ENCODE results near the gene PCSK5. TPM values are rescaled to one million over a fixed set of nuclear protein-coding genes. Genes with fewer than 3 reads are reported as not detected.

PCSK5 gene
- polyA plus RNA-seq, 1 donor from 2014 or later = 1.7 TPM

GRCh38 chr9:76001459-76001858 lies 111.0 kb downstream of the PCSK5 start:
- Histone ChIP-seq H3K4me3 (ENCODE audit: low read length) (no peak overlapping the region), H3K27ac (ENCODE audit: low read length) (no peak overlapping the region), H3K36me3 (ENCODE audit: insufficient read depth, low read length) (no peaks in the 10 kb centered on the region), H3K9ac (ENCODE audit: low read length) (no peak overlapping the region), H3K79me2 (replicated peaks; ENCODE audit: insufficient read depth, low read length) (no peaks in the 10 kb centered on the region), H3K27me3 (ENCODE audit: insufficient read depth, low read depth, low read length) (no peaks in the 10 kb centered on the region), H4K20me1 (ENCODE audit: insufficient read depth) (no peaks in the 10 kb centered on the region), H2AFZ (ENCODE audit: low read depth, low read length) (no peak overlapping the region), H3K9me3 (ENCODE audit: low read length) (no peaks in the 10 kb centered on the region), H3K9me2 (ENCODE audit: insufficient read depth, low read length) (no peaks in the 10 kb centered on the region), H3F3A (ENCODE audit: insufficient read depth, low read length, poor library complexity, severe bottlenecking) (no peaks in the 10 kb centered on the region), H3K4me2 (ENCODE audit: low read length) (no peak overlapping the region)
- TF ChIP-seq REST (IDR thresholded peaks at IDR 0.05; ENCODE audit: borderline replicate concordance) (no peak), SMC3 (conservative IDR thresholded peaks at IDR 0.05; ENCODE audit: poor library complexity) (no peak), EZH2 (IDR thresholded peaks at IDR 0.05; ENCODE audit: borderline replicate concordance, insufficient read depth, low read length, poor library complexity, severe bottlenecking) (no peak), TAF1 (IDR thresholded peaks at IDR 0.05; ENCODE audit: low read depth) (no peak), POLR2AphosphoS5 (IDR thresholded peaks at IDR 0.05) (no peak), RAD21 (conservative IDR thresholded peaks at IDR 0.05) (no peak), CTCF (IDR thresholded peaks at IDR 0.05; ENCODE audit: poor library complexity, severe bottlenecking) (no peak), MXI1 (conservative IDR thresholded peaks at IDR 0.05; ENCODE audit: poor library complexity, severe bottlenecking) (no peak), EP300 (conservative IDR thresholded peaks at IDR 0.05; ENCODE audit: poor library complexity, severe bottlenecking) (no peak)

- Histone ChIP-seq H3K79me2 (replicated peaks; ENCODE audit: insufficient read depth, low read length) (no peaks in the 10 kb centered on the region), H4K20me1 (ENCODE audit: insufficient read depth) (no peaks in the 10 kb centered on the region), H3K27ac (ENCODE audit: low read length) (no peak overlapping the region), H3K9me2 (ENCODE audit: insufficient read depth, low read length) (no peaks in the 10 kb centered on the region), H3F3A (ENCODE audit: insufficient read depth, low read length, poor library complexity, severe bottlenecking) (no peaks in the 10 kb centered on the region), H3K27me3 (ENCODE audit: insufficient read depth, low read depth, low read length) (no peaks in the 10 kb centered on the region), H3K36me3 (ENCODE audit: insufficient read depth, low read length) (no peaks in the 10 kb centered on the region), H3K4me2 (ENCODE audit: low read length) (no peak overlapping the region), H3K9me3 (ENCODE audit: low read length) (no peaks in the 10 kb centered on the region), H3K9ac (ENCODE audit: low read length) (no peak overlapping the region), H2AFZ (ENCODE audit: low read depth, low read length) (no peak overlapping the region), H3K4me3 (ENCODE audit: low read length) (no peak overlapping the region)
- TF ChIP-seq MXI1 (conservative IDR thresholded peaks at IDR 0.05; ENCODE audit: poor library complexity, severe bottlenecking) = no peak
- no peak for TF ChIP-seq EZH2 (IDR thresholded peaks at IDR 0.05; ENCODE audit: borderline replicate concordance, insufficient read depth, low read length, poor library complexity, severe bottlenecking)
- no peak for TF ChIP-seq EP300 (conservative IDR thresholded peaks at IDR 0.05; ENCODE audit: poor library complexity, severe bottlenecking)
- TF ChIP-seq RAD21 (conservative IDR thresholded peaks at IDR 0.05) = no peak
- no peak for TF ChIP-seq TAF1 (IDR thresholded peaks at IDR 0.05; ENCODE audit: low read depth)
- TF ChIP-seq POLR2AphosphoS5 (IDR thresholded peaks at IDR 0.05) = no peak
- no peak for TF ChIP-seq CTCF (IDR thresholded peaks at IDR 0.05; ENCODE audit: poor library complexity, severe bottlenecking)
- no peak for TF ChIP-seq SMC3 (conservative IDR thresholded peaks at IDR 0.05; ENCODE audit: poor library complexity)
- TF ChIP-seq REST (IDR thresholded peaks at IDR 0.05; ENCODE audit: borderline replicate concordance) = no peak
Observed at GRCh38 chr9:76003041-76003440, 112.6 kb downstream of the PCSK5 start.

Data from neural cell (in vitro differentiated cells).